Caco-2 (cell line): ENCODE measurements around the gene SUGT1. TPM values are rescaled to one million over a fixed set of nuclear protein-coding genes. Genes with fewer than 3 reads are reported as not detected.
A peak's percentile ranks its signal among the peaks of the same experiment; 100 is the strongest.
"Not testable (repeated sequence)": the region's sequence is repeated elsewhere in the genome, so short reads cannot be mapped to it uniquely, and the experiment has no call there.

Experiments used
- BruUV-seq: library from RNA; stranded (reverse); fragments of 400-500 nt; replicated peaks from 2 replicates; lab custom pipeline; 2021; lab: Mats Ljungman, UMichigan
- CTCF ChIA-PET: fragments of 300-600 bp; sonication (Branson Sonifier 250); formaldehyde crosslinking; loops from one replicate; lab custom pipeline; 2022; ENCODE audit warnings: antibody characterized with exemption; lab: Charles Lee
- POLR2A ChIA-PET: fragments of 300-600 bp; sonication (Branson Sonifier 250); formaldehyde crosslinking; loops from one replicate; lab custom pipeline; 2022; ENCODE audit warnings: antibody characterized with exemption; lab: Charles Lee
- DNase-seq, 2 experiments: peaks; one replicate each; pipeline versions ENCODE4 v3.0.0 to v3.0.0-alpha.2; 2020 to 2022
- H3K27me3 ChIP-seq: replicated peaks from 2 replicates; pipeline ENCODE4 v1.6.0; 2011; ENCODE audit warnings: low read length; ENCODE audit not compliant: control insufficient read depth, insufficient read depth
- H3K36me3 ChIP-seq: 2 replicates; pipeline ENCODE4 v1.5.1; 2011; ENCODE audit warnings: low read length; ENCODE audit not compliant: control insufficient read depth, insufficient read depth
- H3K4me1 ChIP-seq: fragments of 250-450 bp; sonication (Bioruptor Pico); 2 replicates; pipeline ENCODE4 v1.5.1; 2020; ENCODE audit warnings: mild to moderate bottlenecking
- H3K4me3 ChIP-seq: 2 replicates; pipeline ENCODE4 v1.5.1; 2011; ENCODE audit warnings: low read depth, mild to moderate bottlenecking, control low read depth, low read length
- H3K9me3 ChIP-seq: fragments of 250-450 bp; sonication (Bioruptor Pico); 2 replicates; pipeline ENCODE4 v1.5.1; 2020; ENCODE audit warnings: mild to moderate bottlenecking, moderate library complexity
- H3K27ac Mint-ChIP-seq: one replicate; pipeline ENCODE4 v1.8.0; 2022; ENCODE audit warnings: mixed read lengths; ENCODE audit not compliant: unreplicated experiment
- H3K27me3 Mint-ChIP-seq: one replicate; pipeline ENCODE4 v1.8.0; 2022; ENCODE audit warnings: mixed read lengths; ENCODE audit not compliant: insufficient read depth, unreplicated experiment
- H3K36me3 Mint-ChIP-seq: one replicate; pipeline ENCODE4 v1.8.0; 2022; ENCODE audit warnings: mild to moderate bottlenecking, mixed read lengths; ENCODE audit not compliant: insufficient read depth, unreplicated experiment
- H3K4me1 Mint-ChIP-seq: one replicate; pipeline ENCODE4 v1.8.0; 2022; ENCODE audit warnings: low read depth, mixed read lengths; ENCODE audit not compliant: unreplicated experiment
- H3K4me3 Mint-ChIP-seq: one replicate; pipeline ENCODE4 v1.8.0; 2022; ENCODE audit warnings: mild to moderate bottlenecking, moderate library complexity, mixed read lengths; ENCODE audit not compliant: unreplicated experiment
- H3K9me3 Mint-ChIP-seq: one replicate; pipeline ENCODE4 v1.8.0; 2022; ENCODE audit warnings: mixed read lengths; ENCODE audit not compliant: unreplicated experiment
- intact Hi-C: fragments of 100-400 bp; cut with micrococcal nuclease; formaldehyde crosslinking; loops from one replicate; pipeline ENCODE4 v1.10.0; 2022; ENCODE audit not compliant: unreplicated experiment
- total RNA-seq: library from RNA; stranded (reverse); gene quantifications from 2 replicates; pipeline ENCODE4 v1.2.3, GENCODE V29; 2022
- TF ChIP-seq, protein P1 (sequence below), 2 experiments: fragments of 200-600 bp in 1 of 2; IDR thresholded peaks; 1 replicate in 1 of 2; 2 replicates in 1 of 2; pipeline versions ENCODE4 v1.5.1 to v1.8.0; 2011 to 2022; ENCODE audit warnings: antibody characterized with exemption in 1 of 2, control low read depth in 1 of 2, inconsistent platforms in 1 of 2, low read depth in 1 of 2, low read length in 1 of 2, mild to moderate bottlenecking in 1 of 2, moderate library complexity in 1 of 2; ENCODE audit not compliant: insufficient read depth in 1 of 2, severe bottlenecking in 1 of 2, unreplicated experiment in 1 of 2

The SUGT1 gene
- total RNA-seq, 1 experiment from 2014 or later = 73.6 TPM

DNA sequence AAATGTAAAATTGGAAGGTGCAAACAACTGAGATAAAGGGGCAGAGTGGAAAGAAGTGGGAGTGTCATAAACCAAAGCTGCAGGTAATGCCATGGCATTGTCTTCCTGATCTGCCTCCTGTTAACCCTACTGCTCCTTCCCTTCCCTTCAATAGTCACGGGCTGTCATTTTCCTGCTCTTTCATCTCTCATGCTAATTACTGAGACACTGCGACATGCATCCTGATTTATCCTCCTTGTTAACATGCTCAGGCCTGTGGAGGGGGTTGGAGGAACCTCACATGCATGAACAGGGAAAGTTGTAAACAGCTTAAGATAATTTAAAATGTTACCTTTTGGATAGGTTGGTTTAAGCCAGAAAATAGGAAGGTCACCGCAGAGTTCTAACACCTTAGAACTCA, 59.7 kb downstream of the SUGT1 start:
- CTCF ChIA-PET = interaction anchor here (0.5 kb wide), 1 partner anchor 32 kb away, joined by 3 read pairs; no protein-coding TSS in a partner anchor
- no peaks in the 10 kb centered on the region for H3K4me1 ChIP-seq
- intact Hi-C loops = no loop called here
- no peaks in the 10 kb centered on the region for H3K36me3 ChIP-seq
- Mint-ChIP-seq H3K4me1 (no peaks in the 10 kb centered on the region), H3K36me3 (no peaks in the 10 kb centered on the region), H3K27me3 (peaks cover 8% of the 10 kb centered on the region), H3K9me3 (no peaks in the 10 kb centered on the region), H3K4me3 (no peak overlapping the region), H3K27ac (no peak overlapping the region)
- TF ChIP-seq, protein P1, sequence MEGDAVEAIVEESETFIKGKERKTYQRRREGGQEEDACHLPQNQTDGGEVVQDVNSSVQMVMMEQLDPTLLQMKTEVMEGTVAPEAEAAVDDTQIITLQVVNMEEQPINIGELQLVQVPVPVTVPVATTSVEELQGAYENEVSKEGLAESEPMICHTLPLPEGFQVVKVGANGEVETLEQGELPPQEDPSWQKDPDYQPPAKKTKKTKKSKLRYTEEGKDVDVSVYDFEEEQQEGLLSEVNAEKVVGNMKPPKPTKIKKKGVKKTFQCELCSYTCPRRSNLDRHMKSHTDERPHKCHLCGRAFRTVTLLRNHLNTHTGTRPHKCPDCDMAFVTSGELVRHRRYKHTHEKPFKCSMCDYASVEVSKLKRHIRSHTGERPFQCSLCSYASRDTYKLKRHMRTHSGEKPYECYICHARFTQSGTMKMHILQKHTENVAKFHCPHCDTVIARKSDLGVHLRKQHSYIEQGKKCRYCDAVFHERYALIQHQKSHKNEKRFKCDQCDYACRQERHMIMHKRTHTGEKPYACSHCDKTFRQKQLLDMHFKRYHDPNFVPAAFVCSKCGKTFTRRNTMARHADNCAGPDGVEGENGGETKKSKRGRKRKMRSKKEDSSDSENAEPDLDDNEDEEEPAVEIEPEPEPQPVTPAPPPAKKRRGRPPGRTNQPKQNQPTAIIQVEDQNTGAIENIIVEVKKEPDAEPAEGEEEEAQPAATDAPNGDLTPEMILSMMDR (IDR thresholded peaks at IDR 0.05; ENCODE audit: insufficient read depth in 1 of 2, low read depth in 1 of 2, low read length in 1 of 2, severe bottlenecking in 1 of 2, unreplicated experiment in 1 of 2) = no peak
- POLR2A ChIA-PET = no interaction called here
- no peak overlapping the region for H3K4me3 ChIP-seq
- no TSS peak for BruUV-seq
- no peaks in the 10 kb centered on the region for H3K27me3 ChIP-seq
- H3K9me3 ChIP-seq = no peaks in the 10 kb centered on the region
- DNase-seq = no peak

DNA sequence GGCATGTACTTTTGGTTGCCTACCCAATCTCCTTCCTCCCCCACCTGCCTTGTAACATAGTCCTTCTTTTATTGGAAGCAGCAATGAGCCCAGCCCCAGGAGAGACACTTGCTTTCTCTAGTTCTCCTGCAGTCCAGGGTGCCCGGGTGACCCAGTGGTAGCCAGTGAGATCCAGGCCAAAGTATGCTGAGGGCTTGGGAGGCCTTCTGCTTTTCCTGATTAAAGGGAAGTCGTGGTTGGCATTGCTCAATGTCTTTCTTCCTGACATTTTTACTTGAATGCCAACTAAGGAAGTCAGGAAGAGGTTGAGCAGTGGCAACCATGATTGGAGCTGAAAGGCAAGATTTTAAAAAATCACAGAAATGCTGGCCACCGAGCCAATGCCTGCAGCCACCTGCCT, 61.3 kb downstream of the SUGT1 start:
- Mint-ChIP-seq H3K36me3 (no peaks in the 10 kb centered on the region), H3K9me3 (peaks cover 12% of the 10 kb centered on the region), H3K27me3 (peaks cover 16% of the 10 kb centered on the region), H3K4me3 (no peak overlapping the region), H3K27ac (no peak overlapping the region), H3K4me1 (no peaks in the 10 kb centered on the region)
- CTCF ChIA-PET = no interaction called here
- Histone ChIP-seq H3K36me3 (no peaks in the 10 kb centered on the region), H3K9me3 (no peaks in the 10 kb centered on the region; the same call in 1 of the 2 replicates), H3K4me3 (no peak overlapping the region), H3K4me1 (no peaks in the 10 kb centered on the region), H3K27me3 (no peaks in the 10 kb centered on the region)
- POLR2A ChIA-PET = no interaction called here
- TF ChIP-seq, protein P1 (IDR thresholded peaks at IDR 0.05; ENCODE audit: insufficient read depth in 1 of 2, low read depth in 1 of 2, low read length in 1 of 2, severe bottlenecking in 1 of 2, unreplicated experiment in 1 of 2) = no peak
- no TSS peak for BruUV-seq
- intact Hi-C loops = no loop called here
- DNase-seq = no peak

DNA sequence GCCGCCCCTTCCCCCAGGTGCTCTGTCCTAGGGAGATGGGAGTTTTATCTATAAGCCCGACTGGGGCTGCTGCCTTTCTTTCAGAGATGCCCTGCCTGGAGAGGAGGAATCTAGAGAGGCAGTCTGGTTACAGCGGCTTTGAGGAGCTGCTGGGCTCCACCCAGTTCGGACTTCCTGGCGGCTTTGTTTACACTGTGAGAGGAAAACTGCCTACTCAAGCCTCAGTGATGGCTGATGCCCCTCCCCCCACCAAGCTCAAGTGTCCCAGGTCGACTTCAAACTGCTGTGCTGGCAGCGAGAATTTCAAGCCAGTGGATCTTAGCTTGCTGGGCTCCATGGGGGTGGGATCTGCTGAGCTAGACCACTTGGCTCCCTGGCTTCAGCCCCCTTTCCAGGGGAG, 68.3 kb downstream of the SUGT1 start:
- intact Hi-C loops, BruUV-seq, H3K36me3 ChIP-seq, H3K9me3 ChIP-seq, H3K4me1 ChIP-seq, H3K4me1 Mint-ChIP-seq, H3K4me3 ChIP-seq, H3K27me3 ChIP-seq, H3K4me3 Mint-ChIP-seq, POLR2A ChIA-PET, H3K36me3 Mint-ChIP-seq, H3K27ac Mint-ChIP-seq, CTCF ChIA-PET: not testable (repeated sequence)
- peak in 1 of 2 experiments; percentile 5 for DNase-seq
- Mint-ChIP-seq H3K27me3 (peaks cover 21% of the 10 kb centered on the region), H3K9me3 (peaks cover 27% of the 10 kb centered on the region)

DNA sequence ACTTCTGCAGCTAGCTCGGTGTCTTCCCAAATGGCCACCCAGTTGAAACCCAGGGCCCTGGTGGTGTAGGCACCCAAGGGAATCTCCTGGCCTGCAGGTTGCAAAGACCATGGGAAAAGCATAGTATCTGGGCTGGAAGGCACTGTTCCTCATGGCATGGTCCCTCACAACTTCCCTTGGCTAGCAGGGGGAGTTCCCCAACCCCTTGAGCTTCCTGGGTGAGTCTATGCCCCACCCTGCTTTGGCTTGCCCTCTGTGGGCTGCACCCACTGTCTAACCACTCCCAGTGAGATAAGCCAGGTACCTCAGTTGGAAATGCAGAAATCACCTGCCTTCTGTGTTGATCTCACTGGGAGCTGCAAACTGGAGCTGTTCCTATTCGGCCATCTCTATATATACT, 68.7 kb downstream of the SUGT1 start:
- intact Hi-C loops, H3K4me1 Mint-ChIP-seq, H3K36me3 Mint-ChIP-seq, H3K4me3 Mint-ChIP-seq, H3K4me3 ChIP-seq, H3K36me3 ChIP-seq, H3K27me3 ChIP-seq, CTCF ChIA-PET, H3K9me3 ChIP-seq, H3K27ac Mint-ChIP-seq, H3K4me1 ChIP-seq, BruUV-seq, POLR2A ChIA-PET, DNase-seq: not testable (repeated sequence)
- Mint-ChIP-seq H3K27me3 (peaks cover 17% of the 10 kb centered on the region), H3K9me3 (peaks cover 27% of the 10 kb centered on the region)
